HG02885 (cell line): ENCODE data around the gene ZNF143.
"Not testable (repeated sequence)": the region's sequence is repeated elsewhere in the genome, so short reads cannot be mapped to it uniquely, and the experiment has no call there.

Source experiments
- ATAC-seq: cut with Tn5 transposase; IDR thresholded peaks from one replicate; pipeline ENCODE4 v1.9.1; 2021; ENCODE audit warnings: mild to moderate bottlenecking; ENCODE audit not compliant: unreplicated experiment, poor library complexity

The ZNF143 gene

DNA sequence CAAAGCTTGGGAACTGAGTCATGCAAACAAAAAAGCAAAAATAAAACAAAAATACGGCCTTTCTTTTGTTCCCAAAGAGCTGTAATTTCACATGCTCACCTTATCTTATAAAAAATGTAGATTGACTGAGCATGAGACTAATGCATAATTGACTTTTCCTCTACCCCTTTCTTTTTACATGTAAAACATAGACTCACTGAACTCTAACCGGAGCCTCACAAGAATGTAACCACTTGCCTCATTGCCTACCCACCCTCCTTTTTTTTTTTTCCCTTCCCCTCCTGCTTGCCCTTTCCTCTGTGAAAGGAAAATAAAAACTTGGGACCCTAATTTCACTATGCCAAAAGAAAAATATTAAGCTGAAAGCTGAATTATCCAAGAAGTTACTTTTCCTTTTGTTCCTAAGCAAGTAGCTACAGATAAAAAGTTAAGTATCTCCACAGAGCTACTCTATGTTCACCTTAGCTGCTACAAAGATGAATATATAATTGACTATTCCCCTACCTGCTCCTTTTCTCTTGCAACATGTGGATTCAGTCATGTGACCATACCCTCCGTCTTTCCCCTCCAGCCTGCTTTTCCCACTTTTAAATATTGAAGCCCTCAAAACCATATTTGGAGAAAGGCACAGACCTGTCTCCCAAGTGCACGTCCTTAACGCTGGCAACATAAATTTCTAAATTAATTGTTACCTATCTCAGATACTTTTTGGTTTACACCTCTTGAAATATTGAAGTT lies 73.1 kb downstream of the ZNF143 start:
- no peak for ATAC-seq

DNA sequence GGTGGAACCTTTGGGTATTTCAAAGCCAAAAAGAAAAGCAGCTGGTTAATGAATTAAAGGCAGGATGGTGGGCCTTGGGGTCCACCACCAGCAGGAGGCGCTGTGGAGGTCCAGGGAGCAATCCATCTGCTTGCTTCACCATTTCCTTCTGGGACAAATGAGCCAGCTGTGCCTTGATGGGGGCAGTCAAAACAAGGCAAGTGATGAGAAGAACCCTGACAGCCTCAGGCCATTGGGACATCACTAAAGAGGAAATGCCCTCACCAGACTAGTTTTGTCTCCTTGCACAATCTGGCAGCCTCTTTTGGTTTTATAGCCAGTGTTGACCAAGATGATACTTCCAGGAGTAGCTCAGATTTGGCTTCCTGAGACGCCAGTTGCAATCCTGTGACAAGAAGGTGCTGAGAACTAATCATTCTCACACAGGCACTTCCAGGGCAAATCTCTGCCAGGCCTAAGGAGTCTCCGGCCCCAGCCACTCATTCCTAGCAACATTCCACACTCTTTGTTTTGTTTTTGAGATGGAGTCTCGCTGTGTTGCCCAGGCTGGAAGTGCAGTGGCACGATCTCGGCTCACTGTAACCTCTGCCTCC lies 74.5 kb downstream of the ZNF143 start:
- ATAC-seq, result no peak

DNA sequence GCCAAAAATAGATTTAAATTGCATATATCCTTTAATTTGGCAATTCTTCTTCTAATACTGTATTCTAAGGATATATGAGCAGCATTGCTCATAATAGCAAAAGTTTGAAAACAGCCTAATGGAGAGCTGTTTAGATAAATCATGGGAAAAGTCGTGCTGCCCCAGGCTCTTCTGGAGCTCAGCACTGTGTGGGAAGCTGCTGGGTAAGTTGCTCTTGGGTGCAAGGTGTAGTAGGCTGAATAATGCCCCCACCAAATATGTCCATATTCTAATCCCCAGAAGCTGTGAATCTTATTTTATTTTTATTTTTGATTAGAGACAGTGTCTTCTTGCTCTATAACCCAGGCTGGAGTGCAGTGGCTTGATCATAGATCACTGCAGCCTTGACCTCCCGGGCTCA lies 77.7 kb downstream of the ZNF143 start:
- no peak for ATAC-seq

DNA sequence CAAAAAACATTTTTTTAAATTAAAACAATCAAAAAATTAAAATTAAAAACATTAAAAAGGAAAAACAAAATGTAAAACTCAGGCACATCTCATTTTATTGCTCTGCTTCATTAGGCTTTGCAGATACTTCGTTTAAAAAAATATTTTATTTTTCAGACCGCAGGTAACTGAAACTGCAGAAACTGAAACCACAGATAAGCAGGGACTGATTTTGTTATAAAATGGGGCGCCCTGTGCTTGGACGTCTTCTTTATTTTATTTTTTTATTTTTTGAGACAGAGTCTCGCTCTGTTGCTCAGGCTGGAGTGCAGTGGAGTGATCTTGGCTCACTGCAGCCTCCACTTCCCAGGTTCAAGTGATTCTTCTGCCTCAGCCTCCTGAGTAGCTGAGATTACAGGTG lies 88.4 kb downstream of the ZNF143 start:
- ATAC-seq, result not testable (repeated sequence)

DNA sequence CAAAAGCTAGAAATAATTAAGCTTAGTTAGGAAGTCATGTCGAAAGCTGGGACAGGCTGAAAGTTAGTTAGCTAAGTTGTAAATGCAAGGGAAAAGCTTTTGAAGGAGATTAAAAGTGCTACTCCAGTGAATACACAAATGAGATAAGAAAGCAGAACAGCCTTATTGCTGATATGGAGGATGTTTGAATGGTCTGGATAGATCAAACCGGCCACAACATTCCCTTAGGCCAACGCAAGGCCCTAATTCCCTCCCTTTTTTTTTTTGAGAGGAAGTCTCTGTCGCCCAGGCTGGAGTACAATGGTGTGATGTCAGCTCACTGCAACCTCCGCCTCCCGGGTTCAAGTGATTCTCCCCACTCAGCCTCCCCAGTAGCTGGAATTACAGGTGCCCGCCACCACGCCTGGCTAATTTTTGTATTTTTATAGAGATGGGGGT lies 89.4 kb downstream of the ZNF143 start:
- ATAC-seq, result no peak

DNA sequence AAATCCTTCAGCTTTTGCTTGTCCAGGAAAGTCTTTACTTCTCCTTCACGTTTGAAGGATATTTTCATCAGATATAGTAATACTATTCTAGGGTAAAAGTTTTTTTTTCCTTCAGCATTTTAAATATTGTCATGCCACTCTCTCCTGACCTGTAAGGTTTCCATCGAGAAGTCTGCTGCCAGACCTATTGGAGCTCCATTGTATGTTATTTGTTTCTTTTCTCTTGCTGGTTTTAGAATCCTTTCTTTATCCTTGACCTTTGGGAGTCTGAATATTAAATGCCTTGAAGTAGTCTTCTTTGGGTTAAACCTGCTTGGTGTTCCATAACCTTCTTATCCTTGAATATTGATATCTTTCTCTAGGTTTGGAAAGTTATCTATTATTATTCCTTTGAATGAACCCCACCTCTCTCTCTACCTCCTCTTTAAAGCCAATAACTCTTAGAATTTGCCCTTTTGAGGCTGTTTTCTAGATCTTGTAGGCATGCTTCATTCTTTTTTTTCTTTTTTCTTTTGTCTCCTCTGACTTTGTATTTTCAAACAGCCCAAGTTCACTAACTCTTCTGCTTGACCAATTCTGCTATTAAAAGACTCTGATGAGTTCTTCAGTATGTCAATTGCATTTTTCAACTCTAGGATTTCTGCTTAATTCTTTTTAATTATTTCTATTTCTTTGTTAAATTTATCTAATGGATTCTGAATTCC lies 100.6 kb downstream of the ZNF143 start:
- no peak for ATAC-seq

DNA sequence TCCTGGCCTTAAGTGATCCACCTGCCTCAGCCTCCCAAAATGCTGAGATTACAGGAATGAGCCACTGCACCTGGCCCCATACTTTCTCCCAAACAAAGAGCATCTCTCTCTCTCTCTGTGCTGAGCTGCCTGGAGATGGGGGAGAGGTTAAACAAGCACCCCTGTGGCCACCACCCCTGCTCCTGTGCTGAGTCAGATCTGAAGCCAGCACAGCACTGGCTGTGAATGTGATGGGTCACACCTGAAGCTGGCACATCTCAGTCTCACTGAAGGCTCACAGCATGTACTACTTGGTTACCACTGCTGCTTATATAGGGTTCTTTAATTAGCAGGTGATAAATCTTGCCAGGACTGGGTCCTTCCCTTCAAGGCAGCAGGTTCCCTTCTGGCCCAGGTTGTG lies 101.9 kb downstream of the ZNF143 start:
- ATAC-seq, result no peak

DNA sequence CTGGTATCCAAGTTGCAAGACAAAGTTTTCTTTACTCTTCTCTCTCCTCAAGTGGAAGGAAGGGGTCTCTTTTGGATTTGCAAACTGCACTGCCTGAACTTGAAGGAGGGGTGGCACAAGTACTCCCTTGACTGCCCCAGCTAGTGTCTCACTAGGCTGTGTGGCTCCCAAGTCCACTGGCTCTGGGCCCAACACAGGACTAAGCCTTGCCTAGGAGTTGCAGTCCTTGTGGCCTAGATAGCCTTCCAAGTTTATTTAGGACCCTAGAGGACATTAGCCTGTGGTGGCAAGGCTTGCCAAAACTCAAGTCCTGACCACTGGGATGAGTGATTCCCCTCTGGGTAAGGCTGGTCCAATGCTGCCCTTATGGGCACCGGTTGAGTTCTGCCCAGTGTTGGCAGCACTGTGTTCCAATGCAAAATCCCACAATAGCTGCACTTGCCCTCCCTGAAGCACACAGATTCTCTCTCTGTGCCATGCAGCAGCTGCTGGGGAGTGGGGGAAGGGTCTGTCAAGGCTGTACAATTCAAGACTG lies 102.5 kb downstream of the ZNF143 start:
- no peak for ATAC-seq

DNA sequence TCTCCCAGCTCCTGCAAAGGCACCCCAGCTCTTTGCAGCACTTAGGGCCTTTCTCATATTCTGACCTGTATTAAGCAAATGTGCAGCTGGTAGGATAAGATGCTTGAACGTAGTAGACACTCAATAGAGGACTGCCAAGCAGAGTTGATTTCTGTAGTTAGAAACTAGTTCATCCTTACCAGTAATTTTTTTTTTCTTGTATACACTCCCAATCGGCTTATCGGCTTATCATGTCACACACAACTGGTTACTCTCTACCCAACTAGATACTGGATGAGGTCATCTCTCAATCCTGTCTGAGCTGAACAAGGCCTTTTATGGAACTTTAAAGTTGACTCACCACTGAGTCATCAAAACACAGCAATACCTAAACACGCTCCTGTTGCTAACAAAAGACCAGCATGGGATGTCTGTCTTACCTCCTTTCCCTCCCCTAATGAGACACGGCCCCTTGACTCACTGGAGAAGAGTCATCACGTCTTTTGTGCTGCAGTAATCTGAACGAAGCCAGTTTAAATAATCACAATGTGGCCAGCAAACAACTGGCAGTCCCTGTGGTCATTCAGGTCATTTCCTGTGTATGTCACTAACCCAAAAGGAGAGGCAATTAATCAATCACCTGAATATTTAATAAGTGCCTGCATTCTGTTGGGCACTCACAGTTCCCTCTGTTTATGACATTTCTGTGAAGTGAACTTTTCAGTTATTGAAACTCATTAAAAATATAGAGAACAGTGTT lies 105.2 kb downstream of the ZNF143 start:
- ATAC-seq, result peak; percentile 95

DNA sequence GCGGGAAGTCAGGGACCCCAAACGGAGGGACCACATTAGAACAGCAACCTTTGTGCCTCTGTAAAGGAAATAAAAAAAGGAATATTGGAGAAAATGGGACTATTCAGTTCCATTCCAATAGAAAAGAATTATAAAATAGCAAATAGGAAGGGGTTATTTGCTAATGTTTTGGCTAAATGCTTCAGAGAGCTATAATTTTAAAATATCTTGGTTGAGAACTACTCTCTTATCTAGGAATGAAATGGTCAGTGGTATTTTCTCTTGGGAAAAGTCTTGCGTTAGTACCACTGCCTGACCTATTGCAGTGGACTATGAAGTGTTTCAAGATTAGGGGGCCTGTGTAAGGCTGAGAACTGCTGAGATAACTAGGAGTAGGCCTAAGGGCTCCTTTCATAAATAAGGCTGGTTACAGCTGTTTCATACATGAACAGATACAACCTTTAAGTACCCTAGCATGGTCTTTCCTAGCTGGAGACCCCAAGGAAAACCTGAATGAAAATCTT lies 105.8 kb downstream of the ZNF143 start:
- ATAC-seq, result no peak

DNA sequence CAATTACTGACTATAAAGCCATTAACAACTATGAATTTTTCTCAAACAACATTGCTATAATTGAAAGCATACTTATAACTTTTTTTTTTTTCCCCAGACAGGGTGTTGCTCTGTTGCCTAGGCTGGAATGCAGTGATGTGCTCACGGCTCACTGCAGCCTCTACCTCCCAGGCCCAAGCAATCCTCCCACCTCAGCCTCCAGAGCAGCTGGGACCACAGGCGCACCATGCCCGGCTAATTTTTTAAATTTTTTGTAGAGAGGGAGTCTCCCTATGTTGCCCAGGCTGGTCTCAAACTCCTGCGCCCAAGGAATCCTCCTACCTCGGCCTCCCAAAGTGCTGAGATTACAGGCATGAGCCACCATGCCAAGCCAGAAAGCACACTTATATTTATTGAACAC lies 106.6 kb downstream of the ZNF143 start:
- no peak for ATAC-seq

DNA sequence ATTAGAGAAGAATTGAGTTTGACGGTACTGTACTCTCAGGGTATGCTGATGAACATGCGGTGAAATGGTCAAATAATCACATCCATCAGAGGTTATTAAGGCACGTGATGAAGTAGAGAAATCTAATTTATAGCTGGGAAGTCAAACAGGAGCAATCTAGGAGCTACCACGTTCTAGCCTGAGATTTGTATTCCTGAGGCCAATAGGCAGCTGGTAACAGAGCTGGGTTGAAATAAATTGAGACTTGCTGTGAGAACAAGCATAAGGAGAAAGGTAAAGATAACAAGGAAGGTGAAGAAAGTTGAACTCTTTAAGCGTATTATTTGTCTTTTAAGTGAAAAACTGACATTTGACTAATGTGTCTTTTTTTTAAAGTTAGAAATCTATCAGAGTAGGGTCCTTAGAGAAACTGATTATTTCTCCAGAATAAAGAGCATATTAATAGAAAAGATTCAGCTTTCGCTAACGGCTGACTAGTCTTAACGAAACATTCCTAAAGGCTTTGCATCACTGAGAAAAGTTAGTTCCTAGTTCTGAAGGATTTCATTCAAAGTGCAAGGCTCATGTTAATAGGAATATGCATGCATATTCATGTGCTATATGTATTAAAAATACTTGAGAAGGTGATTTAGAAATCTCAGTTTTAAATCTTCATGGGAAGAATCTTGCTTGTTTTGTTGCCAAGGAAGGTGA lies 107.5 kb downstream of the ZNF143 start:
- ATAC-seq, result no peak

DNA sequence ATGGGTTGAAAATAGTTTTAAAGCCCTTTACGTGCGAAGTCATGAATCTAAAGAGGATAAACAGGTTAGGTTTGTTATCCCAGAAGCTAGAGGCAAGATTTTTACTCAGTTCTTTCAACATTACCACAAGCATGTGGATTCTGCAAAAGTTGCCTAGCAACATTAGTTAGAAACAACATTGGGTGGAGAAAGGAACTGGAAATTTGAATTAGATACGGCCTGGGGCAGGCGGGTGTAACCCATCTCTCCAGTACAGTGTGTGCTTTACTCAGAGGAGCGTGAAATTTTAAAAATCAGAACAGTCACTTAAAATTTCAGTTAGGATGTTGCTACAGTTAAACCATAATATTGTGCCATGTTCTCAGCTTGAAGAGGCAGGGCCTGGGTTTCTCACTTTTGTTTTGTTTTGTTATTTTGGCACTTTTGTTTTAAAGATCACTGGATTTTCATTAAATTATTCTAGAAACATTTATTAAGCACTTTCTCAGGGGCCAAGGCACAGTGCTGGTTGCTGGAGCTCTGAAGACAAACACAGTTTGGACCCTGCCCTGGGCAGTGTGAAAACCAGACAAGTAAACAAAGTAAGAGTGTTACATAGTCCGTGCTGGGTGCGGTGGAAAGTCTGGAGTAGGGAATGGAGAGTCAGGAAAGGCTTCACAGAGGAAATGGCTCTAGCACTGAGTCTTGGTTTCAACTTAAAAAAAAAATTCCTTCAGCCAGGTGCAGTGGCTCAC lies 108.2 kb downstream of the ZNF143 start:
- ATAC-seq, result no peak

DNA sequence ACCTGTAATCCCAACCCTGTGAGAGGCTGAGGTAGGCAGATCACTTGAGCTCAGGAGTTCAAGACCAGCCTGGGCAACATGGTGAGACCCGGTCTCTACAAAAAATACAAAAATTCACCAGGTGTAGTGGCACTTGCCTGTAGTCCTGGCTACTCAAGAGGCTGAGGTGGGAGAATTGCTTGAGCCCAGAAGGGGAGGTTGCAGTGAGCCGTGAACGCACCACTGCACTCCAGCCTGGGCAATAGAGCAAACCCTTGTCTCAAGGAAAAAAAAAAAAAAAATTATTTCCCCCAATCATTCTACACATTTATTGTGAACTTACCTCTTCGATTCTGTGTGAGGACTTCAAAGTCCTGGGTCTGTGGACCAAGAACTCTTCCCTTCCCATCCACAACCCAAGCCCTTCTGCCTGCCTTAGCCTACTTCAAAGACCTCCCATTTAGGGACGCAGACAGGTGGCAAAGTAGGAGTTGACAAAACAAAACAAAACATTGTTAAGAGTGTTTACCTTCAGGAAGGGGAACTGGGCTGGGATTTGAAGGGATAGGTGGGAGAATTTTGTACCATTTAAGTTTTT lies 108.9 kb downstream of the ZNF143 start:
- ATAC-seq, result no peak

DNA sequence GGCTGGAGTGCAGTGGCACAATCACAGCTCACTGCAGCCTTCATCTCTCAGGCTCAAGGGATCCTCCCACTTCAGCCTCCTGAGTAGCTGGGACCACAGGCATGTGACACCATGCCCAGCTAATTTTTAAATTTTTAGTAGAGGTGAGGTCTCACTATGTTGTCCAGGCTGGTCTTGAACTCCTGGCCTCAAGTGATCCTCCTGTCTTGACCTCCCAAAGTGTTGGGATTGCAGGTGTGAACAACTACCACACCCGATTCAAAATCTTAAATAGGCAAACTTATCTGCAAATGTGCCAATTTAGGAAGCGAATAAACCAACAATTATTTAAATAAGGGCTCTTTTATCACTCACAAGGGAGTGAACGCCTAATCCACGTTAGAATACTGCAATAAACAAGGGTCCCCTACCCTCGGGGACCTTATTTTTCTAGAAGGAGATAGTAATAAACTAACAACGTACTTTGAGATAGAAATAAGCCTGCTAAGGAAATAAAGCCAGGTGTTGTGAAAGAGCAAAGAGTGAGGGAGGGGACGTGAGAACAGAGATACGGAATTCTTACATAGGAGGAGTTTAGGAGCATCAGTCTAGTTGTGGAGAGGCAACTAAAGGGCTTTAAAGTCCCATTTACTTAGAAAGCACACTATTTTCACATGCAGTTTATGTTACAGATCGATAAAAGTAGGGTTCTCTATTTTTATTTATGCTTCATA lies 109.7 kb downstream of the ZNF143 start:
- ATAC-seq, result no peak

DNA sequence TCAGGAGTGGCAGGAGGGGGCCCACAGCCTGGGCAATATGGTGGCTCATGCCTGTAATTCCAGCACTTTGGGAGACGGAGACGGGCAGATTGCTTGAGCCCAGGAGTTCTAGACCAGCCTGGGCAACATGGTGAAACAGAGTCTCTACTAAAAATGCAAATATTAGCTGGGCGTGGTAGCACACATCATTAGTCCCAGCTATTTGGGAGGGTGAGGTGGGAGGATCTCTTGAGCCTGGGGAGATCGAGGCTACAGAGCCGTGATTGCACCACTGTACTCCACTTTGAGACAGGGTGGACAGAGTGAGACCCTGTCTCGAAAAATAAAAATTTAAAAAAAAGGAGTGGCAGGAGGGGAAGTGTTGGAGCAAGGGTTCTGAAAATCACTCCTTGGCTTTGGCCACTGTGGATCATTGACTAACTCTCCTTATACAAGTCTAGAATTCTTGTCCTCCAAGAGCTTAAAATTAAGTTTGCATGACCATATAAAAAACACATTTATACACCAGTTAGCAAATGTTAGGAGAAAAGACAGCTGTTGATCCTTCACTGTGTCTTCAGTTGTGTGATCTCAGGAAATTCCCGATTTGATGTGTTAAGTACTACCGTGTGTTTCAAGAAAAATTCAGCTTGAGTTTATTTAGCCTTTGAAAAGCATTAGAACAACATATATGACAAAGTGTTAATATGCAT lies 110.4 kb downstream of the ZNF143 start:
- no peak for ATAC-seq

DNA sequence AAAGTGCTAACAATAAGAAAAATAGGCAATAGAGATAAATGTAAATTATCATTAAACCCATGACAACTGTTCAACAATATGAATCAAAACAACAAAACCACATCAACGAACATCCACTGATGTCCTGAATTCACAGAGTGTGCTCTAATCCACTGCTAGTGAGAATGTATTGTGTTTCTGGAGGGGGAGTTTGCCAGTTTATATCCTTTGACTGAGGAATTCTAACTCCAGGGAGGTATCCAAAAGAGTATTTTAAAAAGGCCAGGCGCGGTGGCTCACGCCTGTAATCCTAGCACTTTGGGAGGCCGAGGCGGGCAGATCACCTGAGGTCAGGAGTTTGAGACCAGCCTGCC lies 110.9 kb downstream of the ZNF143 start:
- no peak for ATAC-seq
